ENCODE measurements around the gene SYTL3. TPM values are rescaled to one million over a fixed set of nuclear protein-coding genes. Genes with fewer than 3 reads are reported as not detected.

SYTL3 gene
- total and polyA plus RNA-seq, 2 experiments from 2014 or later = 9.9 to 11.4 TPM

- TF ChIP-seq CTCF (IDR thresholded peaks at IDR 0.05; ENCODE audit: low read depth, low read length) = no peak
- Histone ChIP-seq H3K4me1 (ENCODE audit: low read depth) (peaks cover 49% of the 10 kb centered on the region), H3K27ac (peak overlapping the region; percentile 93), H3K4me3 (no peak overlapping the region), H3K27me3 (no peaks in the 10 kb centered on the region), H3K9me3 (ENCODE audit: low read depth) (no peaks in the 10 kb centered on the region), H3K36me3 (no peaks in the 10 kb centered on the region)
- no peak for DNase-seq (ENCODE audit: low read depth in 1 of 2, low spot score in 1 of 2)
These were observed 145.7 kb downstream of the SYTL3 start for GRCh38 chr6:158795516-158795915.

GRCh38 chr6:158796353-158796752 is 146.5 kb downstream of the SYTL3 start:
- Histone ChIP-seq H3K4me1 (ENCODE audit: low read depth) (peaks cover 57% of the 10 kb centered on the region), H3K27me3 (no peaks in the 10 kb centered on the region), H3K4me3 (no peak overlapping the region), H3K27ac (peak overlapping the region; percentile 93), H3K36me3 (no peaks in the 10 kb centered on the region), H3K9me3 (ENCODE audit: low read depth) (no peaks in the 10 kb centered on the region)
- DNase-seq (ENCODE audit: low read depth in 1 of 2, low spot score in 1 of 2) = no peak
- TF ChIP-seq CTCF (IDR thresholded peaks at IDR 0.05; ENCODE audit: low read depth, low read length) = no peak

DNA sequence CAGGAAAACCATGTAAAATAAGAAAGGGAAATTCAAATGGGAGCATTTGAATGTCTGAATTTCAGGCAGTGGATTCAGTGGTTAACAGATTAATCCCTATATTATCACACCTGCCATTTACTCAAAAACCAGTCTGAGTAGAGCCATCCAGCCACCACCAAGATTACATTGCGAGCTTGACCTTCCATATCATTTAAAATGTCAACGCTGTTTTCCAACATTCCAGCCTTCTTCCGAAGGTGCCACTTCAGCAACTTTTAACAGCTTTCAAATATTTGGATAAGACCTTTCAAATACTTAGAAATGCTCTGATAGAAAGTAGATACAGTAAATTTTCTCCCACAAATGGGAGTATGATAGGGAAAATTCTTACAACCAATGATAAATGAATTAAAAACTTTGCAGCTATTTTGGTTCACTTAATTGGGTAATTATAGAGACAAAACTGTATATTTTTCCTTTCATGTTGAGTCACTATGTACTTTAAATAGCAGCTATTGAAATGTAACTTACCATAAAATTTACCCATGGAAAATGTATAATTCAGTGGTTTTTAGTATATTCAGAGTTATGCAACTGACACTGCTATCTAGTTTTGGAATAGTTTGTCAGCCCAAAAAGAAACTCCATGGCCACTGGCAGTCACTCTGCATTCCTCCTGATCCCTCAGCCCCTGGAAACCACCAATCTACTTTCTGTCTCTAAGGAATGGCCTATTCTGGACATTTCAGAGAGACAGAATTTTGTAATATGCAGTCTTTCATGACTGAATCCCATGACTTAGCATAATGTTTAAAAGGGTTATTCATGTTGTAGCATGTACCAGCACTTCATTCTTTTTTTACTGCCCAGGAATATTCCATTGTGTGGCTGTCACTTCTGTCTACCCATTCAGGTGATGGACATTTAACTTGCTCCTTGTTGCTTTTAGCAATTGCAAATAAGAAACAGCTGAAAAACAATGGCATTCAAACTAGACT is 147.8 kb downstream of the SYTL3 start:
- no peaks in the 10 kb centered on the region for H3K9me3 ChIP-seq (ENCODE audit: low read depth)
- H3K4me1 ChIP-seq (ENCODE audit: low read depth) = peaks cover 66% of the 10 kb centered on the region
- H3K4me3 ChIP-seq = no peak overlapping the region
- DNase-seq (ENCODE audit: low read depth in 1 of 2, low spot score in 1 of 2) = peak; percentile 70 to 92
- no peaks in the 10 kb centered on the region for H3K36me3 ChIP-seq
- no peaks in the 10 kb centered on the region for H3K27me3 ChIP-seq
- no peak for TF ChIP-seq CTCF (IDR thresholded peaks at IDR 0.05; ENCODE audit: low read depth, low read length)
- H3K27ac ChIP-seq = peak overlapping the region; percentile 93

- H3K4me1 ChIP-seq (ENCODE audit: low read depth) = peaks cover 66% of the 10 kb centered on the region
- no peaks in the 10 kb centered on the region for H3K36me3 ChIP-seq
- no peak for TF ChIP-seq CTCF (IDR thresholded peaks at IDR 0.05; ENCODE audit: low read depth, low read length)
- peak overlapping the region; percentile 93 for H3K27ac ChIP-seq
- no peak for DNase-seq (ENCODE audit: low read depth in 1 of 2, low spot score in 1 of 2)
- H3K4me3 ChIP-seq = no peak overlapping the region
- no peaks in the 10 kb centered on the region for H3K9me3 ChIP-seq (ENCODE audit: low read depth)
- H3K27me3 ChIP-seq = no peaks in the 10 kb centered on the region
These were observed 148.5 kb downstream of the SYTL3 start for GRCh38 chr6:158798311-158798710.

DNA sequence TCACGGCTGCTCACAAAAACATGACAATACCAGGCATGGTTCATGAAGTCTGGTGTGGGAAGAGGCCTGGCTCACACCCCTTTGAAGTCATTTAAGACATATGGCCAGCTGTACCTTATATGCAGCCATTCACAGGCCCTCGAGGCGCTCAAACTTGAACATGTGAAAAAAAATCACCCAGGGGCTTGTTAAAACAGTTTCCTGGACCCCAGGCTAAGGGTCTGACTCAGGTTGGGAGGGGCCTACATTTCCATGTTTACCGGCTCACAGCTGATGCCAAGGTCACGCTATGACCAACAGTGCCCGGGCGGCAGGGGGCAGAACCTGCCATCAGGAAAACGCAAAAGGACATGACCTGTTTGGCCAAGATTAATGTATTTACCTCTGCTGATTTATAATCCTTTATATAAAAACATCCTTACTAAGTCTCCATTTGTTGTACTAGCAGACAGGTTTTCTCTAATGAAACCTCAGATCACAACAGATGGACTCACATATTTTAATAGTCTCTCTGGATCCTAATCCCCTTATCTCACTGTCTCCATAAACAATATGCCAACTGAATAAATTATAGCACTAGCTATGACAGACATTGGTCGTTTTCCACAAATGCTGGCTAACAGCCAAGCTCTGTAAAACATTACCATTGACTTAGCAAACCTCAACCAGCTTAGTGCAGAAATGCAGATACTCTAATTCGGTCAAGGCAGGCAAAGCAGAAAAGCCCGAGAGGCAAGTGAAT is 149.4 kb downstream of the SYTL3 start:
- peaks cover 74% of the 10 kb centered on the region for H3K4me1 ChIP-seq (ENCODE audit: low read depth)
- H3K36me3 ChIP-seq = no peaks in the 10 kb centered on the region
- TF ChIP-seq CTCF (IDR thresholded peaks at IDR 0.05; ENCODE audit: low read depth, low read length) = no peak
- H3K27ac ChIP-seq = peak overlapping the region; percentile 93
- H3K27me3 ChIP-seq = no peaks in the 10 kb centered on the region
- H3K9me3 ChIP-seq (ENCODE audit: low read depth) = no peaks in the 10 kb centered on the region
- peak in 1 of 2 donors; percentile 50 for DNase-seq (ENCODE audit: low read depth in 1 of 2, low spot score in 1 of 2)
- no peak overlapping the region for H3K4me3 ChIP-seq
